CD4-positive, alpha-beta T cell (primary cell): ENCODE results near the gene EIF5AL1. TPM values are rescaled to one million over a fixed set of nuclear protein-coding genes. Genes with fewer than 3 reads are reported as not detected.

ENCODE experiments used
- ATAC-seq: fragments of 200-7000 bp; cut with Tn5 transposase; one replicate; pipeline ENCODE4 v1.10.0; 2022; ENCODE audit warnings: mild to moderate bottlenecking; ENCODE audit not compliant: poor library complexity
- CTCF ChIA-PET: fragments of 350-600 bp; sonication (Branson Sonifier 250); formaldehyde crosslinking; loops from one replicate; lab custom pipeline; 2021; ENCODE audit warnings: antibody characterized with exemption, inconsistent platforms; lab: Charles Lee
- POLR2A ChIA-PET: fragments of 350-600 bp; sonication (Branson Sonifier 250); formaldehyde crosslinking; loops from one replicate; lab custom pipeline; 2021; ENCODE audit warnings: antibody characterized with exemption, inconsistent platforms; lab: Charles Lee
- DNase-seq, 14 experiments: peaks; one replicate each; pipeline ENCODE4 v3.0.0-alpha.2; 2013 to 2020; ENCODE audit warnings: mixed read lengths in 2 of 14
- H3K27ac ChIP-seq, 2 donors: one replicate each; pipeline versions ENCODE4 v1.5.1 to v1.7.0; 2013; ENCODE audit warnings: low read length in 2 of 2, low read depth in 1 of 2, mild to moderate bottlenecking in 1 of 2
- H3K27me3 ChIP-seq, 2 experiments: 1 replicate in 1 of 2; 2 replicates in 1 of 2; pipeline versions ENCODE4 v1.6.1 to v1.7.0; 2013; ENCODE audit warnings: low read length in 2 of 2, control low read depth in 1 of 2, mild to moderate bottlenecking in 1 of 2, moderate library complexity in 1 of 2; ENCODE audit not compliant: insufficient read depth in 2 of 2, control insufficient read depth in 1 of 2
- H3K36me3 ChIP-seq: one replicate; pipeline ENCODE4 v1.6.1; 2013; ENCODE audit warnings: low read length, control low read depth; ENCODE audit not compliant: insufficient read depth
- H3K4me1 ChIP-seq: one replicate; pipeline ENCODE4 v1.6.1; 2013; ENCODE audit warnings: low read length, control low read depth; ENCODE audit not compliant: insufficient read depth
- H3K4me3 ChIP-seq: one replicate; pipeline ENCODE4 v1.5.1; 2013; ENCODE audit warnings: mild to moderate bottlenecking, low read length, moderate library complexity
- H3K9me3 ChIP-seq, 2 experiments: 1 replicate in 1 of 2; 2 replicates in 1 of 2; pipeline versions ENCODE4 v1.6.1 to v1.7.0; 2013; ENCODE audit warnings: low read length in 2 of 2, mild to moderate bottlenecking in 2 of 2, control low read depth in 1 of 2, moderate library complexity in 1 of 2; ENCODE audit not compliant: control insufficient read depth in 1 of 2, insufficient read depth in 1 of 2
- H3K27ac Mint-ChIP-seq: one replicate; pipeline ENCODE4 v1.8.0; 2020; ENCODE audit warnings: mixed read lengths
- H3K27me3 Mint-ChIP-seq: one replicate; pipeline ENCODE4 v1.8.0; 2021; ENCODE audit warnings: mixed read lengths
- H3K36me3 Mint-ChIP-seq: one replicate; pipeline ENCODE4 v1.8.0; 2021; ENCODE audit warnings: low read depth, mixed read lengths
- H3K4me1 Mint-ChIP-seq: one replicate; pipeline ENCODE4 v1.8.0; 2021; ENCODE audit warnings: low read depth, mixed read lengths
- H3K4me3 Mint-ChIP-seq: one replicate; pipeline ENCODE4 v1.8.0; 2020; ENCODE audit warnings: mild to moderate bottlenecking, mixed read lengths
- H3K9me3 Mint-ChIP-seq: one replicate; pipeline ENCODE4 v1.8.0; 2020; ENCODE audit warnings: mixed read lengths
- intact Hi-C, 2 experiments: fragments of 100-400 bp; cut with DNase I in 1 of 2; cut with micrococcal nuclease in 1 of 2; formaldehyde crosslinking; loops; one replicate each; pipeline versions ENCODE4 v1.15.1 to v1.9.0; 2023 to 2025; cut with DNase I, micrococcal nuclease
- total RNA-seq, 174 experiments: library from RNA in 2 of 174; stranded (reverse) in 2 of 174; gene quantifications; one replicate each; pipeline ENCODE4 v1.2.3 and lab custom pipeline; 2021 to 2026
- TF ChIP-seq, protein P1 (sequence below): fragments of 200-600 bp; IDR thresholded peaks from one replicate; pipeline ENCODE4 v1.8.0; 2022; ENCODE audit warnings: antibody characterized with exemption, mild to moderate bottlenecking

Gene EIF5AL1
- total RNA-seq, 2 experiments from 2014 or later, result 0.11 to 0.14 TPM

DNA sequence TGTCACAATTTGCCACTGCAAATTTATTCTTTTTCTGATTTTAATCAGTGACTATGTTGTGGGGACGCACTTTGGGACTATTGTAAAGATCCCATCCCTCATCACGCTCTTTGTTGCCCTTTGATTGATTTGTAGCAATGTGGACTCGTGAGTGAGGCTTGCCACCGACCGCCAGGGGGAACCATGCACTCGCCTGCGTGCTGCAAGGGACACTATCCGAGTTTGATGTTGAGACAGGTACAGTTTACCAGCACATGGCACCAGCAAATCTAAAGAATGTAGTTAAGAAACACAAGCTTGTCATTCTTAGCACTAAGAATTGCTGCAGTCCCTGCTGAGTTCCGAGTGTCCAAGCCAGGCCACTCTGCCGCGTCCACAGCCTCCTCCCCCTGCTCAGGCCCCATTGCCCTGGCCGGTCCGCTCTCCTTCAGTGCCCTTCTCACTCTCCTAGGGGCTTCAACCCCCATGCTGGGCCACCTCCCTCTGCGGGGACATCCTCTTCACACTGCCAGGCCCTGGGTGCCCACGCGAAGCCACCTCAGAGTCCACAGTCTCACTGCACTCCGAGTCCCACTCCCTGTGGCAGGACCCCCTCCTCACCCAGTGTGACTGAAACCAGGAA is 49.9 kb downstream of the EIF5AL1 start:
- intact Hi-C loops, result loop anchor here (1.0 to 10.0 kb wide), 3 partner anchors 367 to 693 kb away; no protein-coding TSS in a partner anchor
- Histone ChIP-seq H3K4me1 (peaks cover 5% of the 10 kb centered on the region), H3K36me3 (no peaks in the 10 kb centered on the region), H3K27ac (no peak overlapping the region), H3K4me3 (no peak overlapping the region), H3K27me3 (peaks cover 5 to 14% of the 10 kb centered on the region in 2 experiments), H3K9me3 (no peaks in the 10 kb centered on the region)
- Mint-ChIP-seq H3K4me1 (no peaks in the 10 kb centered on the region), H3K4me3 (no peak overlapping the region), H3K27ac (no peak overlapping the region), H3K9me3 (no peaks in the 10 kb centered on the region), H3K27me3 (peaks cover 32% of the 10 kb centered on the region), H3K36me3 (no peaks in the 10 kb centered on the region)
- peak; percentile 77 for ATAC-seq
- DNase-seq, result peak; percentile 38 to 73 (median 48)
- ChIA-PET POLR2A (no interaction called here), CTCF (no interaction called here)
- TF ChIP-seq, protein P1, sequence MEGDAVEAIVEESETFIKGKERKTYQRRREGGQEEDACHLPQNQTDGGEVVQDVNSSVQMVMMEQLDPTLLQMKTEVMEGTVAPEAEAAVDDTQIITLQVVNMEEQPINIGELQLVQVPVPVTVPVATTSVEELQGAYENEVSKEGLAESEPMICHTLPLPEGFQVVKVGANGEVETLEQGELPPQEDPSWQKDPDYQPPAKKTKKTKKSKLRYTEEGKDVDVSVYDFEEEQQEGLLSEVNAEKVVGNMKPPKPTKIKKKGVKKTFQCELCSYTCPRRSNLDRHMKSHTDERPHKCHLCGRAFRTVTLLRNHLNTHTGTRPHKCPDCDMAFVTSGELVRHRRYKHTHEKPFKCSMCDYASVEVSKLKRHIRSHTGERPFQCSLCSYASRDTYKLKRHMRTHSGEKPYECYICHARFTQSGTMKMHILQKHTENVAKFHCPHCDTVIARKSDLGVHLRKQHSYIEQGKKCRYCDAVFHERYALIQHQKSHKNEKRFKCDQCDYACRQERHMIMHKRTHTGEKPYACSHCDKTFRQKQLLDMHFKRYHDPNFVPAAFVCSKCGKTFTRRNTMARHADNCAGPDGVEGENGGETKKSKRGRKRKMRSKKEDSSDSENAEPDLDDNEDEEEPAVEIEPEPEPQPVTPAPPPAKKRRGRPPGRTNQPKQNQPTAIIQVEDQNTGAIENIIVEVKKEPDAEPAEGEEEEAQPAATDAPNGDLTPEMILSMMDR, result peak; percentile 72

DNA sequence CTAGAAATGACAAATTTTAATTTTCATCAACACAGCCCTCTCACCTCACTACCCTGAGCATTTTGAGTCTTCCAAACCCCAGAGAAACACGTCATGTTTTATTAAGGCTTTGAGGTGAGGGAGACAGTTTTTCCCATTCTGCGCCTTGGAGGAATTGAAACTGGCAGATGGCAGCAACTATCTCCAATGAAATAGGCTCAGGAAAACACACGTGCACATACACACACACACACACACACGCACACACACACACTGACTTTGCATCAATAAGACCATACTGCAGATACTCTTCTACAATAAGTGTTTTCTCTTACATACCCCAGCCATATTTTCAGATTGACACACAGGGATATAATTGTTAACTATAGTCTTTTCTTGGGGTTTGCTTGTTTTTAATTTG is 51.1 kb downstream of the EIF5AL1 start:
- H3K4me1 ChIP-seq, result peaks cover 5% of the 10 kb centered on the region
- TF ChIP-seq, protein P1, result no peak
- H3K27ac Mint-ChIP-seq, result no peak overlapping the region
- no peaks in the 10 kb centered on the region for H3K36me3 ChIP-seq
- DNase-seq (peak in 1 of 14 experiments; percentile 7), ATAC-seq (no peak)
- no peak overlapping the region for H3K4me3 ChIP-seq
- no peaks in the 10 kb centered on the region for H3K9me3 ChIP-seq
- H3K4me3 Mint-ChIP-seq, result no peak overlapping the region
- H3K27me3 Mint-ChIP-seq, result peaks cover 44% of the 10 kb centered on the region
- no peaks in the 10 kb centered on the region for H3K9me3 Mint-ChIP-seq
- no peaks in the 10 kb centered on the region for H3K4me1 Mint-ChIP-seq
- no peak overlapping the region for H3K27ac ChIP-seq
- H3K36me3 Mint-ChIP-seq, result no peaks in the 10 kb centered on the region
- POLR2A ChIA-PET, result no interaction called here
- H3K27me3 ChIP-seq, result peaks cover 5 to 14% of the 10 kb centered on the region in 2 experiments
- intact Hi-C loops, result loop anchor here in 1 of 2 experiments (10.0 kb wide), 2 partner anchors 481 to 691 kb away; no protein-coding TSS in a partner anchor
- CTCF ChIA-PET, result no interaction called here

Other genes with a start within 250 kb of the EIF5AL1 start
- gene PPIF, start 165.1 kb upstream of the EIF5AL1 start, total RNA-seq, result 10 to 100 TPM; 42.4 to 42.7 TPM
- gene ZCCHC24, start 66.9 kb upstream of the EIF5AL1 start, total RNA-seq, result under 1 TPM; 0.67 to 0.85 TPM
- not detected for gene SFTPA2, start 47.9 kb downstream of the EIF5AL1 start, total RNA-seq
- not detected for gene SFTPA1, start 98.4 kb downstream of the EIF5AL1 start, total RNA-seq
- under 1 TPM; 0.34 to 0.99 TPM for gene NUTM2B, start 190.7 kb downstream of the EIF5AL1 start, total RNA-seq